MM.1S (cell line): ENCODE results near the gene TULP1.

Source experiments
- EZH2 ChIP-seq: fragments of 300-600 bp; sonication (generic); optimal IDR thresholded peaks from 2 replicates; pipeline ENCODE3; 2017; ENCODE audit warnings: low read depth, mild to moderate bottlenecking, antibody characterized with exemption, low read length, mixed read lengths
- EZH2phosphoT487 ChIP-seq: fragments of 300-600 bp; sonication (generic); IDR thresholded peaks from 2 replicates; pipeline ENCODE4 v1.6.1; 2018; ENCODE audit warnings: antibody characterized with exemption, low read length
- TF ChIP-seq, protein P1 (sequence below): fragments of 300-600 bp; sonication (generic); IDR thresholded peaks from 2 replicates; pipeline ENCODE4 v1.5.1; 2016; ENCODE audit warnings: antibody characterized with exemption, low read length, mixed read lengths

DNA sequence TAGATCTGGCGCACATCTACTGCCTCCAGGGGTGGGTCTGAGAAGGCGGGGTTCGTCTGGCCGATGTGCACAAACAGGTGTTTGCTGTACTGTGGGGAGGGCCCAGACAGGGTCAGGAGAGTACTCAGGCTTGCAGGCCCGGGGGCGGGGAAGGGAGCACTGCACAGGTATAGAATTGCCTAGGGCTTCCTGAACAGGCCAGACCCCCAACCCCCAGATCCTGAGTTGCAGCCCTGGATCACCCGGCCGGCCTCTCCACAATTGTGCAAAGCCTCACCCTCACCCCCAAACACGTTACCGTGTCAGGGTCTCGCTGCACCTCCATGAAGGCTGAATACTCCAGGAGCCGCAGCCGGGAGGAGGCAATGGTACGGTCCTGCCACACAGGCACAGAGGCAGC is 36.7 kb downstream of the TULP1 start:
- TF ChIP-seq, protein P1, sequence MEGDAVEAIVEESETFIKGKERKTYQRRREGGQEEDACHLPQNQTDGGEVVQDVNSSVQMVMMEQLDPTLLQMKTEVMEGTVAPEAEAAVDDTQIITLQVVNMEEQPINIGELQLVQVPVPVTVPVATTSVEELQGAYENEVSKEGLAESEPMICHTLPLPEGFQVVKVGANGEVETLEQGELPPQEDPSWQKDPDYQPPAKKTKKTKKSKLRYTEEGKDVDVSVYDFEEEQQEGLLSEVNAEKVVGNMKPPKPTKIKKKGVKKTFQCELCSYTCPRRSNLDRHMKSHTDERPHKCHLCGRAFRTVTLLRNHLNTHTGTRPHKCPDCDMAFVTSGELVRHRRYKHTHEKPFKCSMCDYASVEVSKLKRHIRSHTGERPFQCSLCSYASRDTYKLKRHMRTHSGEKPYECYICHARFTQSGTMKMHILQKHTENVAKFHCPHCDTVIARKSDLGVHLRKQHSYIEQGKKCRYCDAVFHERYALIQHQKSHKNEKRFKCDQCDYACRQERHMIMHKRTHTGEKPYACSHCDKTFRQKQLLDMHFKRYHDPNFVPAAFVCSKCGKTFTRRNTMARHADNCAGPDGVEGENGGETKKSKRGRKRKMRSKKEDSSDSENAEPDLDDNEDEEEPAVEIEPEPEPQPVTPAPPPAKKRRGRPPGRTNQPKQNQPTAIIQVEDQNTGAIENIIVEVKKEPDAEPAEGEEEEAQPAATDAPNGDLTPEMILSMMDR: no peak
- TF ChIP-seq EZH2phosphoT487 (no peak), EZH2 (no peak)
